K562 (cell line): Measurements from ENCODE around the gene DDX39A. TPM values are rescaled to one million over a fixed set of nuclear protein-coding genes. Genes with fewer than 3 reads are reported as not detected.

ENCODE experiments used
- BACH1 ChIP-seq: fragments of 200-800 bp; sonication (Bioruptor generic); IDR thresholded peaks from 2 replicates; pipeline ENCODE4 v1.6.1; 2016; ENCODE audit warnings: missing genetic modification characterization, missing compliant biosample characterization
- CBX8 ChIP-seq: fragments of 200-600 bp; sonication (generic); IDR thresholded peaks from 2 replicates; pipeline ENCODE4 v1.6.1; 2012; ENCODE audit warnings: borderline replicate concordance, mixed run types, low read depth, mild to moderate bottlenecking, moderate library complexity, mixed read lengths, low read length, control low read depth, inconsistent platforms; ENCODE audit not compliant: poor library complexity, severe bottlenecking; ENCODE audit errors: extremely low read depth
- FOXK2 ChIP-seq, 2 experiments: fragments of 450-650 bp; IDR thresholded peaks in 1 of 2; conservative IDR thresholded peaks in 1 of 2; 2 replicates each; pipeline ENCODE4 v1.6.1; 2016; ENCODE audit warnings: low read depth in 2 of 2, mild to moderate bottlenecking in 1 of 2
- MBD2 ChIP-seq: sonication (generic); IDR thresholded peaks from 2 replicates; pipeline ENCODE4 v1.6.1; 2016; ENCODE audit warnings: low read depth, borderline replicate concordance
- MCM5 ChIP-seq: fragments of 450-650 bp; IDR thresholded peaks from 2 replicates; pipeline ENCODE4 v1.6.1; 2016; ENCODE audit warnings: low read depth
- MED1 ChIP-seq: sonication (generic); formaldehyde crosslinking; IDR thresholded peaks from 2 replicates; pipeline ENCODE4 v1.8.1; 2023; ENCODE audit warnings: missing genetic modification reagents, borderline replicate concordance
- NCOA2 ChIP-seq, 2 experiments: fragments of 450-650 bp; IDR thresholded peaks; 2 replicates each; pipeline ENCODE4 v1.6.1; 2018; ENCODE audit warnings: mild to moderate bottlenecking in 2 of 2, moderate library complexity in 1 of 2; ENCODE audit not compliant: partially characterized antibody in 2 of 2
- NR2C2 ChIP-seq, 2 experiments: fragments of 200-800 bp in 1 of 2; sonication (Bioruptor generic) in 1 of 2; sonication (generic) in 1 of 2; formaldehyde crosslinking in 1 of 2; IDR thresholded peaks; 2 replicates each; pipeline versions ENCODE4 v1.6.1 to v1.8.0; 2016 to 2022; ENCODE audit warnings: mild to moderate bottlenecking in 1 of 2, missing compliant biosample characterization in 1 of 2, missing genetic modification characterization in 1 of 2, missing genetic modification reagents in 1 of 2
- SAFB2 ChIP-seq: fragments of 200-400 bp; formaldehyde crosslinking; IDR thresholded peaks from 2 replicates; pipeline ENCODE4 v1.6.1; 2018; ENCODE audit warnings: borderline replicate concordance, low read length, low read depth, moderate library complexity; ENCODE audit not compliant: severe bottlenecking
- SMARCC2 ChIP-seq: fragments of 450-650 bp; IDR thresholded peaks from 2 replicates; pipeline ENCODE4 v1.6.1; 2017; ENCODE audit warnings: antibody characterized with exemption, moderate library complexity, mild to moderate bottlenecking, low read depth
- YBX1 ChIP-seq: fragments of 450-650 bp; IDR thresholded peaks from 2 replicates; pipeline ENCODE4 v1.7.1; 2016; ENCODE audit warnings: mild to moderate bottlenecking
- ZBTB8A ChIP-seq: fragments of 450-650 bp; IDR thresholded peaks from 2 replicates; pipeline ENCODE4 v1.6.1; 2018; ENCODE audit warnings: mild to moderate bottlenecking, moderate library complexity; ENCODE audit not compliant: partially characterized antibody
- ZNF583 ChIP-seq: fragments of 250-450 bp; sonication (Bioruptor Pico); IDR thresholded peaks from 2 replicates; pipeline ENCODE4 v1.4.0; 2020
- polyA plus RNA-seq, 8 experiments: library from polyadenylated mRNA; depleted of rRNA in 4 of 8; stranded (reverse) in 5 of 8; unstranded in 3 of 8; fragments of >200 nt; fragmentation: Nextera tagmentation in 2 of 8; fragmentation: Illumina TruSeq in 1 of 8; extraction: Ambion mirVana in 2 of 8; extraction: Trizol in 1 of 8; gene quantifications; 2 replicates each; pipeline versions ENCODE4 v1.2.1 to v1.2.3, GENCODE V29; 2011 to 2014; ENCODE audit warnings: inconsistent platforms in 1 of 8, missing spikeins in 1 of 8
- total RNA-seq, 7 experiments: library from RNA; depleted of rRNA in 6 of 7; stranded (reverse); fragments of >200 nt in 6 of 7; fragmentation: Illumina TruSeq in 2 of 7; extraction: Trizol in 2 of 7; gene quantifications; 2 replicates each; pipeline versions ENCODE4 v1.2.1 to v1.2.3, GENCODE V29; 2011 to 2021; ENCODE audit warnings: low replicate concordance in 1 of 7
- TF ChIP-seq, protein P1 (sequence below): sonication (generic); formaldehyde crosslinking; IDR thresholded peaks from 2 replicates; pipeline ENCODE4 v1.8.1; 2023; ENCODE audit warnings: mild to moderate bottlenecking, missing genetic modification reagents
- TF ChIP-seq, protein P2 (sequence below): IDR thresholded peaks from 2 replicates; pipeline ENCODE4 v1.6.1; 2012; ENCODE audit warnings: low read depth, low read length, improper control_type of control experiment, borderline replicate concordance
- TF ChIP-seq, protein P3 (sequence below): sonication (generic); formaldehyde crosslinking; IDR thresholded peaks from 2 replicates; pipeline ENCODE4 v1.8.1; 2023; ENCODE audit warnings: mild to moderate bottlenecking, missing genetic modification reagents
- TF ChIP-seq, protein P4 (sequence below): IDR thresholded peaks from 3 replicates; pipeline ENCODE4 v1.6.1; 2011; ENCODE audit warnings: borderline replicate concordance, mild to moderate bottlenecking, moderate library complexity; ENCODE audit not compliant: insufficient read length; ENCODE audit errors: extremely low read depth

The DDX39A gene
- total and polyA plus RNA-seq, 9 of the 15 experiments (the other 6 are each of a cell fraction or from before 2014, with no cell fraction given), result 90.3 to 250 (median 188) TPM

DNA sequence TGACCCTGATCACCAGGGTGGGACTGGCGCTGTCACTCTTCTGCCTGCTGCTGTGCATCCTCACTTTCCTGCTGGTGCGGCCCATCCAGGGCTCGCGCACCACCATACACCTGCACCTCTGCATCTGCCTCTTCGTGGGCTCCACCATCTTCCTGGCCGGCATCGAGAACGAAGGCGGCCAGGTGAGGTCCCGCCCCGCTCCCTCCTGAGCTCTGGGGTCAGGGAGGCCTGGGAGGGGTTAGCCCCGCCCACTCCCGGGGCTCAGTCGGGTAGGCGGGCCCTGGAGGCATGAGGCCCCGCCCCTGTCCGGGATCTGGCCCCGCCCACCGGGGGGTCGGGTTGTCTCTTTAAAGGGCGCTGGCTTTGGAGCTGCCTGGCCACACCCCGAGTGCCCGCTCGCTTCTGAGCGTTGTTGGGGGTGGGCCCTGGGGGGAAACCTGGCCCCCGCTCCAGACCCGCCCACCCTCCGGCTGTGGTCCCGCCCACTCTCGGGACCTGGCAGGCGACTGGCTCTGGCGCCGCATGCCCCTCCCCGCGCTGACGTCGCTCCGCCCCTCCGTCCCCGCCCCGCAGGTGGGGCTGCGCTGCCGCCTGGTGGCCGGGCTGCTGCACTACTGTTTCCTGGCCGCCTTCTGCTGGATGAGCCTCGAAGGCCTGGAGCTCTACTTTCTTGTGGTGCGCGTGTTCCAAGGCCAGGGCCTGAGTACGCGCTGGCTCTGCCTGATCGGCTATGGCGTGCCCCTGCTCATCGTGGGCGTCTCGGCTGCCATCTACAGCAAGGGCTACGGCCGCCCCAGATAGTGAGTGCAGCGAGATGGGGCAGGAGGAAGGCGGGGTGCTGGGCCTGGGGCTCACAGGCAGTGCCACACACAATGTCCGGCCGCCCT, 13.1 kb downstream of the DDX39A start (continued):
- TF ChIP-seq, protein P1, sequence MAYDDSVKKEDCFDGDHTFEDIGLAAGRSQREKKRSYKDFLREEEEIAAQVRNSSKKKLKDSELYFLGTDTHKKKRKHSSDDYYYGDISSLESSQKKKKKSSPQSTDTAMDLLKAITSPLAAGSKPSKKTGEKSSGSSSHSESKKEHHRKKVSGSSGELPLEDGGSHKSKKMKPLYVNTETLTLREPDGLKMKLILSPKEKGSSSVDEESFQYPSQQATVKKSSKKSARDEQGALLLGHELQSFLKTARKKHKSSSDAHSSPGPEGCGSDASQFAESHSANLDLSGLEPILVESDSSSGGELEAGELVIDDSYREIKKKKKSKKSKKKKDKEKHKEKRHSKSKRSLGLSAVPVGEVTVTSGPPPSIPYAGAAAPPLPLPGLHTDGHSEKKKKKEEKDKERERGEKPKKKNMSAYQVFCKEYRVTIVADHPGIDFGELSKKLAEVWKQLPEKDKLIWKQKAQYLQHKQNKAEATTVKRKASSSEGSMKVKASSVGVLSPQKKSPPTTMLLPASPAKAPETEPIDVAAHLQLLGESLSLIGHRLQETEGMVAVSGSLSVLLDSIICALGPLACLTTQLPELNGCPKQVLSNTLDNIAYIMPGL (CRISPR knock-in tag), result no peak
- TF ChIP-seq BACH1 (no peak), SAFB2 (no peak), FOXK2 (conservative IDR thresholded peaks at IDR 0.05 in 1 of 2, IDR thresholded peaks at IDR 0.05 in 1 of 2; ENCODE audit: low read depth in 2 of 2) (no peak), MBD2 (no peak), MED1 (CRISPR knock-in tag) (no peak), ZNF583 (no peak), NR2C2 (CRISPR knock-in tag; IDR thresholded peaks at IDR 0.05) (no peak), NR2C2 (tag; IDR thresholded peaks at IDR 0.05) (0 out of 2 replicates have a peak, but pooled peaks have one; percentile 48), ZBTB8A (no peak), CBX8 (no peak), SMARCC2 (no peak), MCM5 (no peak), NCOA2 (IDR thresholded peaks at IDR 0.05; ENCODE audit: partially characterized antibody in 2 of 2) (no peak), YBX1 (no peak)
- TF ChIP-seq, protein P2, sequence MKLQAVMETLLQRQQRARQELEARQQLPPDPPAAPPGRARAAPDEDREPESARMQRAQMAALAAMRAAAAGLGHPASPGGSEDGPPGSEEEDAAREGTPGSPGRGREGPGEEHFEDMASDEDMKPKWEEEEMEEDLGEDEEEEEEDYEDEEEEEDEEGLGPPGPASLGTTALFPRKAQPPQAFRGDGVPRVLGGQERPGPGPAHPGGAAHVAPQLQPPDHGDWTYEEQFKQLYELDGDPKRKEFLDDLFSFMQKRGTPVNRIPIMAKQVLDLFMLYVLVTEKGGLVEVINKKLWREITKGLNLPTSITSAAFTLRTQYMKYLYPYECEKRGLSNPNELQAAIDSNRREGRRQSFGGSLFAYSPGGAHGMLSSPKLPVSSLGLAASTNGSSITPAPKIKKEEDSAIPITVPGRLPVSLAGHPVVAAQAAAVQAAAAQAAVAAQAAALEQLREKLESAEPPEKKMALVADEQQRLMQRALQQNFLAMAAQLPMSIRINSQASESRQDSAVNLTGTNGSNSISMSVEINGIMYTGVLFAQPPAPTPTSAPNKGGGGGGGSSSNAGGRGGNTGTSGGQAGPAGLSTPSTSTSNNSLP, result no peak
- TF ChIP-seq, protein P3, sequence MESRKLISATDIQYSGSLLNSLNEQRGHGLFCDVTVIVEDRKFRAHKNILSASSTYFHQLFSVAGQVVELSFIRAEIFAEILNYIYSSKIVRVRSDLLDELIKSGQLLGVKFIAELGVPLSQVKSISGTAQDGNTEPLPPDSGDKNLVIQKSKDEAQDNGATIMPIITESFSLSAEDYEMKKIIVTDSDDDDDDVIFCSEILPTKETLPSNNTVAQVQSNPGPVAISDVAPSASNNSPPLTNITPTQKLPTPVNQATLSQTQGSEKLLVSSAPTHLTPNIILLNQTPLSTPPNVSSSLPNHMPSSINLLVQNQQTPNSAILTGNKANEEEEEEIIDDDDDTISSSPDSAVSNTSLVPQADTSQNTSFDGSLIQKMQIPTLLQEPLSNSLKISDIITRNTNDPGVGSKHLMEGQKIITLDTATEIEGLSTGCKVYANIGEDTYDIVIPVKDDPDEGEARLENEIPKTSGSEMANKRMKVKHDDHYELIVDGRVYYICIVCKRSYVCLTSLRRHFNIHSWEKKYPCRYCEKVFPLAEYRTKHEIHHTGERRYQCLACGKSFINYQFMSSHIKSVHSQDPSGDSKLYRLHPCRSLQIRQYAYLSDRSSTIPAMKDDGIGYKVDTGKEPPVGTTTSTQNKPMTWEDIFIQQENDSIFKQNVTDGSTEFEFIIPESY (CRISPR knock-in tag), result peak; percentile 77
- TF ChIP-seq, protein P4, sequence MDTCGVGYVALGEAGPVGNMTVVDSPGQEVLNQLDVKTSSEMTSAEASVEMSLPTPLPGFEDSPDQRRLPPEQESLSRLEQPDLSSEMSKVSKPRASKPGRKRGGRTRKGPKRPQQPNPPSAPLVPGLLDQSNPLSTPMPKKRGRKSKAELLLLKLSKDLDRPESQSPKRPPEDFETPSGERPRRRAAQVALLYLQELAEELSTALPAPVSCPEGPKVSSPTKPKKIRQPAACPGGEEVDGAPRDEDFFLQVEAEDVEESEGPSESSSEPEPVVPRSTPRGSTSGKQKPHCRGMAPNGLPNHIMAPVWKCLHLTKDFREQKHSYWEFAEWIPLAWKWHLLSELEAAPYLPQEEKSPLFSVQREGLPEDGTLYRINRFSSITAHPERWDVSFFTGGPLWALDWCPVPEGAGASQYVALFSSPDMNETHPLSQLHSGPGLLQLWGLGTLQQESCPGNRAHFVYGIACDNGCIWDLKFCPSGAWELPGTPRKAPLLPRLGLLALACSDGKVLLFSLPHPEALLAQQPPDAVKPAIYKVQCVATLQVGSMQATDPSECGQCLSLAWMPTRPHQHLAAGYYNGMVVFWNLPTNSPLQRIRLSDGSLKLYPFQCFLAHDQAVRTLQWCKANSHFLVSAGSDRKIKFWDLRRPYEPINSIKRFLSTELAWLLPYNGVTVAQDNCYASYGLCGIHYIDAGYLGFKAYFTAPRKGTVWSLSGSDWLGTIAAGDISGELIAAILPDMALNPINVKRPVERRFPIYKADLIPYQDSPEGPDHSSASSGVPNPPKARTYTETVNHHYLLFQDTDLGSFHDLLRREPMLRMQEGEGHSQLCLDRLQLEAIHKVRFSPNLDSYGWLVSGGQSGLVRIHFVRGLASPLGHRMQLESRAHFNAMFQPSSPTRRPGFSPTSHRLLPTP, result no peak
